Thyroid gland (tissue), 4 donors: ENCODE results near the gene INO80C. TPM values are rescaled to one million over a fixed set of nuclear protein-coding genes. Genes with fewer than 3 reads are reported as not detected.

Experiments used
- DNase-seq, 2 donors: peaks; one replicate each; pipeline ENCODE4 v3.0.0-alpha.2; 2019
- H3K27ac ChIP-seq, 3 donors: fragments of 200-600 bp; sonication (generic); 1 replicate in 2 of 3; 2 replicates in 1 of 3; pipeline ENCODE4 v1.5.1; 2016 to 2019; ENCODE audit warnings: mild to moderate bottlenecking in 1 of 3, moderate library complexity in 1 of 3
- H3K27me3 ChIP-seq: fragments of 200-600 bp; sonication (generic); one replicate; pipeline ENCODE4 v1.5.1; 2019
- H3K36me3 ChIP-seq, 2 donors: fragments of 200-600 bp; sonication (generic); one replicate each; pipeline ENCODE4 v1.5.1; 2016 to 2019
- H3K4me1 ChIP-seq, 2 donors: fragments of 200-600 bp; sonication (generic); one replicate each; pipeline ENCODE4 v1.5.1; 2017 to 2019
- H3K4me3 ChIP-seq, 3 donors: fragments of 200-600 bp; sonication (generic); replicated peaks in 1 of 3; 1 replicate in 2 of 3; 2 replicates in 1 of 3; pipeline ENCODE4 v1.5.1; 2016; ENCODE audit warnings: mild to moderate bottlenecking in 1 of 3
- H3K9me3 ChIP-seq: fragments of 200-600 bp; sonication (generic); one replicate; pipeline ENCODE4 v1.5.1; 2017
- CTCF ChIP-seq, 6 experiments: fragments of 200-600 bp in 3 of 6; fragments of 450-650 bp in 3 of 6; sonication (generic) in 3 of 6; IDR thresholded peaks; one replicate each; pipeline ENCODE4 v1.5.1; 2016 to 2019; ENCODE audit warnings: antibody characterized with exemption in 6 of 6, mild to moderate bottlenecking in 2 of 6, inconsistent platforms in 1 of 6, moderate library complexity in 1 of 6
- POLR2A ChIP-seq, 2 donors: fragments of 450-650 bp; IDR thresholded peaks; one replicate each; pipeline ENCODE4 v1.6.1; 2017; ENCODE audit warnings: antibody characterized with exemption in 2 of 2, mild to moderate bottlenecking in 2 of 2, moderate library complexity in 1 of 2
- WGBS, 2 donors: methylation state at CpG; one replicate each; pipeline ENCODE4 v1.1.5; 2017; 5-methylcytosine and 5-hydroxymethylcytosine counted together
- intact Hi-C: fragments of 100-400 bp; cut with DNase I; formaldehyde crosslinking; loops from one replicate; pipeline ENCODE4 v1.15.1; 2023
- total RNA-seq, 4 donors: library from RNA; depleted of rRNA; stranded (reverse); fragments of >200 nt; gene quantifications; one replicate each; pipeline ENCODE4 v1.2.3, GENCODE V29; 2016

INO80C gene
- total RNA-seq, 4 donors from 2014 or later, result 5.1 to 19.3 (median 8.2) TPM

- Histone ChIP-seq H3K27ac (no peak overlapping the region), H3K4me1 (peaks cover 11 to 18% of the 10 kb centered on the region in 2 donors)
- intact Hi-C loops, result no loop called here
Measured at GRCh38 chr18:35495536-35496314, 2.0 kb downstream of the INO80C start.

GRCh38 chr18:35494251-35495220 lies 3.2 kb downstream of the INO80C start:
- H3K27me3 ChIP-seq, result no peaks in the 10 kb centered on the region
- no peak overlapping the region for H3K4me3 ChIP-seq
- no peaks in the 10 kb centered on the region for H3K9me3 ChIP-seq
- no peak overlapping the region for H3K27ac ChIP-seq
- H3K36me3 ChIP-seq, result no peaks in the 10 kb centered on the region
- intact Hi-C loops, result no loop called here
- WGBS, 2 donors, result 73 to 76% methylated on average over 8 of the region's 8 CpGs
- DNase-seq, result no peak
- TF ChIP-seq POLR2A (IDR thresholded peaks at IDR 0.05) (no peak), CTCF (IDR thresholded peaks at IDR 0.05) (no peak)
- peaks cover 11 to 18% of the 10 kb centered on the region in 2 donors for H3K4me1 ChIP-seq

More at GRCh38 chr18:35495536-35496314, 2.0 kb downstream of the INO80C start:
- DNase-seq, result no peak
- Histone ChIP-seq H3K36me3 (no peaks in the 10 kb centered on the region), H3K9me3 (no peaks in the 10 kb centered on the region), H3K27me3 (no peaks in the 10 kb centered on the region), H3K4me3 (no peak overlapping the region)
- 88 to 93% methylated on average over 7 of the region's 7 CpGs for WGBS, 2 donors
- TF ChIP-seq CTCF (IDR thresholded peaks at IDR 0.05), result no peak
- TF ChIP-seq POLR2A (IDR thresholded peaks at IDR 0.05), result no peak

GRCh38 chr18:35491700-35492077 lies 6.1 kb downstream of the INO80C start:
- Histone ChIP-seq H3K4me3 (no peak overlapping the region), H3K27ac (no peak overlapping the region), H3K9me3 (no peaks in the 10 kb centered on the region), H3K27me3 (no peaks in the 10 kb centered on the region), H3K36me3 (no peaks in the 10 kb centered on the region), H3K4me1 (peaks cover 6 to 8% of the 10 kb centered on the region in 2 donors)
- intact Hi-C loops, result no loop called here
- TF ChIP-seq POLR2A (IDR thresholded peaks at IDR 0.05) (no peak), CTCF (IDR thresholded peaks at IDR 0.05) (no peak)
- WGBS, 2 donors, result 80 to 89% methylated on average over 5 of the region's 5 CpGs
- no peak for DNase-seq

GRCh38 chr18:35490894-35491699 lies 6.7 kb downstream of the INO80C start:
- no peaks in the 10 kb centered on the region for H3K27me3 ChIP-seq
- no peak overlapping the region for H3K27ac ChIP-seq
- no peak for DNase-seq
- TF ChIP-seq POLR2A (IDR thresholded peaks at IDR 0.05), result no peak
- no peak for TF ChIP-seq CTCF (IDR thresholded peaks at IDR 0.05)
- WGBS, 2 donors, result 66 to 71% methylated on average over 10 of the region's 10 CpGs
- H3K36me3 ChIP-seq, result no peaks in the 10 kb centered on the region
- H3K4me3 ChIP-seq, result no peak overlapping the region
- no peaks in the 10 kb centered on the region for H3K9me3 ChIP-seq
- intact Hi-C loops, result no loop called here
- peaks cover under 1 to 3% of the 10 kb centered on the region in 2 donors for H3K4me1 ChIP-seq
